Naive thymus-derived CD8-positive, alpha-beta T cell (primary cell): ENCODE results near the gene C15orf62. TPM values are rescaled to one million over a fixed set of nuclear protein-coding genes. Genes with fewer than 3 reads are reported as not detected.
A peak's percentile ranks its signal among the peaks of the same experiment; 100 is the strongest.

Experiments
- ATAC-seq, 2 donors: fragments of 150-1000 bp; cut with Tn5 transposase in 1 of 2; sonication (Bioruptor Pico), chemical (Tn5 transposase) in 1 of 2; 1 replicate in 1 of 2; 2 replicates in 1 of 2; pipeline ENCODE4 v1.10.0; 2021; ENCODE audit warnings: mild to moderate bottlenecking in 2 of 2, moderate library complexity in 2 of 2
- POLR2A ChIA-PET: fragments of 350-600 bp; sonication (Branson Sonifier 250); formaldehyde crosslinking; loops from one replicate; lab custom pipeline; 2021; ENCODE audit warnings: antibody characterized with exemption; lab: Charles Lee
- DNase-seq, 10 donors: peaks; one replicate each; pipeline versions ENCODE4 v3.0.0 to v3.0.0-alpha.2; 2020 to 2022
- H3K27ac Mint-ChIP-seq, 10 donors: one replicate each; pipeline ENCODE4 v1.8.0; 2020 to 2022; ENCODE audit warnings: mild to moderate bottlenecking in 10 of 10, mixed read lengths in 10 of 10, moderate library complexity in 4 of 10, inconsistent platforms in 1 of 10
- H3K27me3 Mint-ChIP-seq, 5 donors: one replicate each; pipeline ENCODE4 v1.8.0; 2021 to 2022; ENCODE audit warnings: mixed read lengths in 5 of 5
- H3K36me3 Mint-ChIP-seq, 3 donors: one replicate each; pipeline ENCODE4 v1.8.0; 2020 to 2022; ENCODE audit warnings: mixed read lengths in 3 of 3, mild to moderate bottlenecking in 2 of 3, inconsistent platforms in 1 of 3
- H3K4me1 Mint-ChIP-seq, 4 donors: one replicate each; pipeline ENCODE4 v1.8.0; 2021 to 2022; ENCODE audit warnings: mixed read lengths in 4 of 4
- H3K4me3 Mint-ChIP-seq, 10 donors: one replicate each; pipeline ENCODE4 v1.8.0; 2020 to 2022; ENCODE audit warnings: mild to moderate bottlenecking in 10 of 10, mixed read lengths in 10 of 10, moderate library complexity in 6 of 10, inconsistent platforms in 1 of 10
- H3K9me3 Mint-ChIP-seq, 9 donors: one replicate each; pipeline ENCODE4 v1.8.0; 2020 to 2022; ENCODE audit warnings: mixed read lengths in 9 of 9, mild to moderate bottlenecking in 3 of 9, inconsistent platforms in 1 of 9, moderate library complexity in 1 of 9
- polyA plus RNA-seq, 3 donors: library from polyadenylated mRNA; unstranded; fragments of 300-500 nt; fragmentation: Illumina TruSeq; gene quantifications; one replicate each; pipeline ENCODE4 v1.2.3, GENCODE V29; 2021
- total RNA-seq, 8 experiments: library from RNA in 2 of 8; stranded (reverse) in 2 of 8; gene quantifications; one replicate each; pipeline ENCODE4 v1.2.3 and lab custom pipeline; 2021 to 2026

C15orf62 gene
- total RNA-seq (1 to 10 TPM; 2.0 to 2.2 TPM), polyA plus RNA-seq (under 1 TPM in 1 of 3 donors, not detected in 2; 0.40 TPM), total RNA-seq (lab: John Stamatoyannopoulos, UW) (0.49 to 4.7 (median 2.0) reads per million in 6 experiments)

GRCh38 chr15:40769274-40770146 is at the start of gene C15orf62:
C15orf62 (plus strand) TSS chr15:40769980; CDS start chr15:40770496, 516 bp downstream.
- H3K4me3 Mint-ChIP-seq, result peak within 1 kb of the TSS; percentile 57 to 82 (median 77)
- H3K4me1 Mint-ChIP-seq, result peaks cover 18 to 48% (median 43%) of the 10 kb centered on the region in 4 donors
- no peaks in the 10 kb centered on the region for H3K9me3 Mint-ChIP-seq
- H3K36me3 Mint-ChIP-seq, result peaks cover 0 to 25% (median 0%) of the 10 kb centered on the region in 3 donors
- no peaks in the 10 kb centered on the region for H3K27me3 Mint-ChIP-seq
- DNase-seq, result peak; percentile 33 to 83 (median 54)
- POLR2A ChIA-PET, result interaction anchor here (0.6 to 3.0 kb wide), 14 partner anchors 9 to 520 kb away, joined by 3 to 12 read pairs (median 4); partner anchors contain the start of genes RAD51 and VPS18
- ATAC-seq, result peak; percentile 64 to 73
- H3K27ac Mint-ChIP-seq, result peak within 1 kb of the TSS; percentile 88 to 98 (median 94)

GRCh38 chr15:40721701-40722100 is 48.1 kb upstream of the C15orf62 start:
- POLR2A ChIA-PET, result no interaction called here

GRCh38 chr15:40722354-40722753 is 47.4 kb upstream of the C15orf62 start:
- POLR2A ChIA-PET, result no interaction called here
- no peak overlapping the region for H3K4me3 Mint-ChIP-seq
- no peaks in the 10 kb centered on the region for H3K36me3 Mint-ChIP-seq
- DNase-seq (no peak), ATAC-seq (no peak)
- H3K4me1 Mint-ChIP-seq, result no peaks in the 10 kb centered on the region
- H3K27ac Mint-ChIP-seq, result no peak overlapping the region
- H3K27me3 Mint-ChIP-seq, result no peaks in the 10 kb centered on the region
- H3K9me3 Mint-ChIP-seq, result no peaks in the 10 kb centered on the region

More at GRCh38 chr15:40721701-40722100, 48.1 kb upstream of the C15orf62 start:
- Mint-ChIP-seq H3K9me3 (no peaks in the 10 kb centered on the region), H3K4me1 (no peaks in the 10 kb centered on the region), H3K27ac (no peak overlapping the region), H3K36me3 (no peaks in the 10 kb centered on the region), H3K27me3 (no peaks in the 10 kb centered on the region), H3K4me3 (no peak overlapping the region)
- DNase-seq (no peak), ATAC-seq (no peak)

GRCh38 chr15:40722934-40723333 is 46.8 kb upstream of the C15orf62 start:
- POLR2A ChIA-PET, result no interaction called here
- DNase-seq (no peak), ATAC-seq (no peak)
- no peak overlapping the region for H3K4me3 Mint-ChIP-seq
- no peaks in the 10 kb centered on the region for H3K27me3 Mint-ChIP-seq
- H3K9me3 Mint-ChIP-seq, result no peaks in the 10 kb centered on the region
- no peaks in the 10 kb centered on the region for H3K36me3 Mint-ChIP-seq
- no peaks in the 10 kb centered on the region for H3K4me1 Mint-ChIP-seq
- no peak overlapping the region for H3K27ac Mint-ChIP-seq

GRCh38 chr15:40723919-40724318 is 45.9 kb upstream of the C15orf62 start:
- no peak overlapping the region for H3K27ac Mint-ChIP-seq
- POLR2A ChIA-PET, result no interaction called here
- peaks cover 0 to 1% (median 0%) of the 10 kb centered on the region in 4 donors for H3K4me1 Mint-ChIP-seq
- peaks cover 0 to 6% (median 0%) of the 10 kb centered on the region in 3 donors for H3K36me3 Mint-ChIP-seq
- ATAC-seq, result no peak
- no peaks in the 10 kb centered on the region for H3K9me3 Mint-ChIP-seq
- H3K4me3 Mint-ChIP-seq, result no peak overlapping the region
- H3K27me3 Mint-ChIP-seq, result no peaks in the 10 kb centered on the region
- DNase-seq, result no peak

- Mint-ChIP-seq H3K4me3 (no peak overlapping the region), H3K36me3 (peaks cover 0 to 34% (median under 1%) of the 10 kb centered on the region in 3 donors), H3K27ac (peak overlapping the region in 1 of 10 donors; percentile 4), H3K27me3 (no peaks in the 10 kb centered on the region), H3K4me1 (peaks cover 0 to 1% (median 0%) of the 10 kb centered on the region in 4 donors), H3K9me3 (no peaks in the 10 kb centered on the region)
- ATAC-seq (no peak), DNase-seq (no peak)
- POLR2A ChIA-PET, result no interaction called here
These were observed 38.7 kb upstream of the C15orf62 start for GRCh38 chr15:40731034-40731433.

- Mint-ChIP-seq H3K4me3 (no peak overlapping the region), H3K36me3 (peaks cover 0 to 68% (median 7%) of the 10 kb centered on the region in 3 donors), H3K27me3 (no peaks in the 10 kb centered on the region), H3K27ac (no peak overlapping the region), H3K4me1 (no peaks in the 10 kb centered on the region), H3K9me3 (no peaks in the 10 kb centered on the region)
- DNase-seq (no peak), ATAC-seq (no peak)
- POLR2A ChIA-PET, result no interaction called here
These were observed 33.2 kb upstream of the C15orf62 start for GRCh38 chr15:40736575-40736974.

- POLR2A ChIA-PET, result no interaction called here
These were observed 32.7 kb upstream of the C15orf62 start for GRCh38 chr15:40737048-40737447.

GRCh38 chr15:40739047-40739446 is 30.7 kb upstream of the C15orf62 start:
- DNase-seq (no peak), ATAC-seq (no peak)
- peak overlapping the region in 1 of 10 donors; percentile 15 for H3K27ac Mint-ChIP-seq
- H3K4me3 Mint-ChIP-seq, result no peak overlapping the region
- no peaks in the 10 kb centered on the region for H3K9me3 Mint-ChIP-seq
- peaks cover 0 to 13% (median 3%) of the 10 kb centered on the region in 4 donors for H3K4me1 Mint-ChIP-seq
- no peaks in the 10 kb centered on the region for H3K27me3 Mint-ChIP-seq
- peaks cover 0 to 79% (median 10%) of the 10 kb centered on the region in 3 donors for H3K36me3 Mint-ChIP-seq
- POLR2A ChIA-PET, result interaction anchor here (1.2 kb wide), 1 partner anchor 34 kb away, joined by 7 read pairs; no protein-coding TSS in a partner anchor

More at GRCh38 chr15:40737048-40737447, 32.7 kb upstream of the C15orf62 start:
- DNase-seq, result no peak
- no peaks in the 10 kb centered on the region for H3K27me3 Mint-ChIP-seq
- no peak for ATAC-seq
- H3K36me3 Mint-ChIP-seq, result peaks cover 0 to 70% (median 7%) of the 10 kb centered on the region in 3 donors
- H3K9me3 Mint-ChIP-seq, result no peaks in the 10 kb centered on the region
- no peaks in the 10 kb centered on the region for H3K4me1 Mint-ChIP-seq
- no peak overlapping the region for H3K4me3 Mint-ChIP-seq
- no peak overlapping the region for H3K27ac Mint-ChIP-seq

- ATAC-seq, result no peak
- no peaks in the 10 kb centered on the region for H3K27me3 Mint-ChIP-seq
- POLR2A ChIA-PET, result no interaction called here
- H3K9me3 Mint-ChIP-seq, result no peaks in the 10 kb centered on the region
- H3K4me3 Mint-ChIP-seq, result no peak overlapping the region
- no peak for DNase-seq
- H3K27ac Mint-ChIP-seq, result peak overlapping the region in 2 of 10 donors; percentile 13 to 52
- H3K4me1 Mint-ChIP-seq, result peaks cover 0 to 19% (median 4%) of the 10 kb centered on the region in 4 donors
- H3K36me3 Mint-ChIP-seq, result peaks cover 0 to 80% (median 10%) of the 10 kb centered on the region in 3 donors
These were observed 29.9 kb upstream of the C15orf62 start for GRCh38 chr15:40739854-40740253.

- peaks cover 0 to 38% (median 6%) of the 10 kb centered on the region in 4 donors for H3K4me1 Mint-ChIP-seq
- peak overlapping the region in 3 of 10 donors; percentile 24 to 75 (median 48) for H3K4me3 Mint-ChIP-seq
- no peaks in the 10 kb centered on the region for H3K9me3 Mint-ChIP-seq
- peak overlapping the region in 6 of 10 donors; percentile 62 to 97 (median 90) for H3K27ac Mint-ChIP-seq
- DNase-seq (no peak), ATAC-seq (peak in 1 of 2 donors; percentile 9)
- peaks cover 0 to 62% (median 4%) of the 10 kb centered on the region in 3 donors for H3K36me3 Mint-ChIP-seq
- POLR2A ChIA-PET, result no interaction called here
- no peaks in the 10 kb centered on the region for H3K27me3 Mint-ChIP-seq
These were observed 26.3 kb upstream of the C15orf62 start for GRCh38 chr15:40743485-40743901.

GRCh38 chr15:40743921-40744814 is 25.6 kb upstream of the C15orf62 start:
- POLR2A ChIA-PET, result no interaction called here
- ATAC-seq (peak; percentile 89 to 96), DNase-seq (peak in 5 of 10 donors; percentile 21 to 47 (median 26))
- no peaks in the 10 kb centered on the region for H3K27me3 Mint-ChIP-seq
- peak overlapping the region in 9 of 10 donors; percentile 2 to 97 (median 81) for H3K27ac Mint-ChIP-seq
- H3K36me3 Mint-ChIP-seq, result peaks cover 0 to 63% (median 2%) of the 10 kb centered on the region in 3 donors
- H3K4me1 Mint-ChIP-seq, result peaks cover 0 to 38% (median 6%) of the 10 kb centered on the region in 4 donors
- peak overlapping the region in 4 of 10 donors; percentile 24 to 75 (median 37) for H3K4me3 Mint-ChIP-seq
- H3K9me3 Mint-ChIP-seq, result no peaks in the 10 kb centered on the region
